PC-9 (cell line): ENCODE measurements around the gene SH3RF3. TPM values are rescaled to one million over a fixed set of nuclear protein-coding genes. Genes with fewer than 3 reads are reported as not detected.

Experiments used
- BruUV-seq: library from RNA; stranded (reverse); fragments of 400-500 nt; replicated peaks from 2 replicates; lab custom pipeline; 2021; lab: Mats Ljungman, UMichigan
- CTCF ChIA-PET: fragments of 300-600 bp; sonication (Branson Sonifier 250); formaldehyde crosslinking; loops from one replicate; lab custom pipeline; 2022; ENCODE audit warnings: antibody characterized with exemption; lab: Charles Lee
- POLR2A ChIA-PET: fragments of 300-600 bp; sonication (Branson Sonifier 250); formaldehyde crosslinking; loops from one replicate; lab custom pipeline; 2022; ENCODE audit warnings: antibody characterized with exemption; ENCODE audit not compliant: unreplicated experiment; lab: Charles Lee
- DNase-seq, 2 experiments: peaks; one replicate each; pipeline versions ENCODE4 v3.0.0 to v3.0.0-alpha.2; 2015 to 2022; ENCODE audit warnings: mixed read lengths in 1 of 2
- H2AFZ ChIP-seq: fragments of 200-600 bp; sonication (generic); 2 replicates; pipeline ENCODE4 v1.8.1; 2017; ENCODE audit warnings: antibody characterized with exemption
- H3F3A ChIP-seq: fragments of 200-600 bp; sonication (generic); 2 replicates; pipeline ENCODE4 v1.8.1; 2017; ENCODE audit warnings: antibody characterized with exemption, mild to moderate bottlenecking, low read depth; ENCODE audit not compliant: insufficient read depth
- H3K27ac ChIP-seq: fragments of 200-600 bp; sonication (generic); 2 replicates; pipeline ENCODE4 v1.6.1; 2016; ENCODE audit warnings: mixed run types
- H3K27me3 ChIP-seq: fragments of 200-600 bp; sonication (generic); 2 replicates; pipeline ENCODE4 v1.6.1; 2016; ENCODE audit warnings: low read depth, mixed run types; ENCODE audit not compliant: insufficient read depth
- H3K36me3 ChIP-seq: fragments of 200-600 bp; sonication (generic); 2 replicates; pipeline ENCODE4 v1.6.1; 2016; ENCODE audit warnings: low read depth, mixed run types
- H3K4me1 ChIP-seq: fragments of 200-600 bp; sonication (generic); replicated peaks from 2 replicates; pipeline ENCODE4 v1.6.1; 2016; ENCODE audit warnings: mixed run types; ENCODE audit not compliant: insufficient read depth
- H3K4me2 ChIP-seq: fragments of 200-600 bp; sonication (generic); 2 replicates; pipeline ENCODE4 v1.6.1; 2017; ENCODE audit warnings: mixed run types
- H3K4me3 ChIP-seq: fragments of 200-600 bp; sonication (generic); 2 replicates; pipeline ENCODE4 v1.6.1; 2016; ENCODE audit warnings: mixed run types
- H3K79me2 ChIP-seq: fragments of 200-600 bp; sonication (generic); 2 replicates; pipeline ENCODE4 v1.6.1; 2017; ENCODE audit warnings: low read depth, mixed run types
- H3K9me2 ChIP-seq: fragments of 200-600 bp; sonication (generic); 2 replicates; pipeline ENCODE4 v1.8.1; 2017; ENCODE audit warnings: mild to moderate bottlenecking; ENCODE audit not compliant: insufficient read depth
- H3K9me3 ChIP-seq: fragments of 200-600 bp; sonication (generic); 2 replicates; pipeline ENCODE4 v1.8.1; 2016; ENCODE audit warnings: low read depth; ENCODE audit not compliant: insufficient read depth
- H4K20me1 ChIP-seq: fragments of 200-600 bp; sonication (generic); 2 replicates; pipeline ENCODE4 v1.8.1; 2017; ENCODE audit not compliant: insufficient read depth
- CTCF ChIP-seq: fragments of 200-600 bp; sonication (generic); conservative IDR thresholded peaks from 2 replicates; pipeline ENCODE4 v1.6.1; 2017; ENCODE audit warnings: mixed run types, antibody characterized with exemption, mild to moderate bottlenecking, moderate library complexity
- EZH2 ChIP-seq: fragments of 200-600 bp; sonication (generic); IDR thresholded peaks from 2 replicates; pipeline ENCODE4 v1.8.0; 2017; ENCODE audit warnings: antibody characterized with exemption, low read depth
- intact Hi-C: fragments of 100-400 bp; cut with micrococcal nuclease; formaldehyde crosslinking; loops from one replicate; pipeline ENCODE4 v1.10.0; 2022; ENCODE audit not compliant: unreplicated experiment
- total RNA-seq: library from RNA; stranded (reverse); gene quantifications from 2 replicates; pipeline ENCODE4 v1.2.3, GENCODE V29; 2021

SH3RF3 gene
- total RNA-seq, 1 experiment from 2014 or later = 6.1 TPM

DNA sequence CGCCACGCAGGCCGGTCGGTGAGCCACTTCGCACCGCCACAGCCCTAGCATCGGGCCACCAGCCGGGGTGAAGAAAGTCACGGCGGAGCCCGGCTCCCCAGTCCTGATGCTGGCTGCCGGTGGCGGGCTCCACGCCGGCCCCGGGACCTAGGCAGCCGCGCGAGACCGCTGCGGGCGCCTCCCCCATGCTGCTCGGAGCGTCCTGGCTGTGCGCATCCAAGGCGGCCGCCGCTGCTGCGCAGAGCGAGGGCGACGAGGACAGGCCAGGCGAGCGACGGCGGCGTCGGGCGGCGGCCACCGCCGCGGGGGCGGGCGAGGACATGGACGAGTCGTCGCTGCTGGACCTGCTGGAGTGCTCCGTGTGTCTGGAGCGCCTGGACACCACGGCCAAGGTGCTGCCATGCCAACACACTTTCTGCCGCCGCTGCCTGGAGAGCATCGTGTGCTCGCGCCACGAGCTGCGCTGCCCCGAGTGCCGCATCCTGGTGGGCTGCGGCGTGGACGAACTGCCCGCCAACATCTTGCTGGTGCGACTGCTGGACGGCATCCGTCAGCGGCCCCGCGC, 433 bp downstream of the SH3RF3 start:
- peak overlapping the region; percentile 84 for H2AFZ ChIP-seq
- TF ChIP-seq EZH2 (no peak), CTCF (no peak)
- peaks cover 57% of the 10 kb centered on the region for H3K4me1 ChIP-seq
- H3K9me3 ChIP-seq = no peaks in the 10 kb centered on the region
- H3K36me3 ChIP-seq = no peaks in the 10 kb centered on the region
- BruUV-seq = no TSS peak
- H3F3A ChIP-seq = peaks cover 26% of the 10 kb centered on the region
- CTCF ChIA-PET = interaction anchor here (0.7 kb wide), 2 partner anchors 23 to 385 kb away, joined by 3 to 8 read pairs; no protein-coding TSS in a partner anchor
- peak in 1 of 2 experiments; percentile 46 for DNase-seq
- H3K9me2 ChIP-seq = no peaks in the 10 kb centered on the region
- H4K20me1 ChIP-seq = peaks cover 28% of the 10 kb centered on the region
- H3K79me2 ChIP-seq = peaks cover 51% of the 10 kb centered on the region
- peak overlapping the region; percentile 74 for H3K4me2 ChIP-seq
- H3K4me3 ChIP-seq = peak overlapping the region; percentile 70; the same call in 1 of the 2 replicates
- H3K27me3 ChIP-seq = no peaks in the 10 kb centered on the region
- POLR2A ChIA-PET = no interaction called here
- no peak overlapping the region for H3K27ac ChIP-seq
- intact Hi-C loops = loop anchor here (2.0 to 10.0 kb wide), 6 partner anchors 111 to 608 kb away; no protein-coding TSS in a partner anchor

DNA sequence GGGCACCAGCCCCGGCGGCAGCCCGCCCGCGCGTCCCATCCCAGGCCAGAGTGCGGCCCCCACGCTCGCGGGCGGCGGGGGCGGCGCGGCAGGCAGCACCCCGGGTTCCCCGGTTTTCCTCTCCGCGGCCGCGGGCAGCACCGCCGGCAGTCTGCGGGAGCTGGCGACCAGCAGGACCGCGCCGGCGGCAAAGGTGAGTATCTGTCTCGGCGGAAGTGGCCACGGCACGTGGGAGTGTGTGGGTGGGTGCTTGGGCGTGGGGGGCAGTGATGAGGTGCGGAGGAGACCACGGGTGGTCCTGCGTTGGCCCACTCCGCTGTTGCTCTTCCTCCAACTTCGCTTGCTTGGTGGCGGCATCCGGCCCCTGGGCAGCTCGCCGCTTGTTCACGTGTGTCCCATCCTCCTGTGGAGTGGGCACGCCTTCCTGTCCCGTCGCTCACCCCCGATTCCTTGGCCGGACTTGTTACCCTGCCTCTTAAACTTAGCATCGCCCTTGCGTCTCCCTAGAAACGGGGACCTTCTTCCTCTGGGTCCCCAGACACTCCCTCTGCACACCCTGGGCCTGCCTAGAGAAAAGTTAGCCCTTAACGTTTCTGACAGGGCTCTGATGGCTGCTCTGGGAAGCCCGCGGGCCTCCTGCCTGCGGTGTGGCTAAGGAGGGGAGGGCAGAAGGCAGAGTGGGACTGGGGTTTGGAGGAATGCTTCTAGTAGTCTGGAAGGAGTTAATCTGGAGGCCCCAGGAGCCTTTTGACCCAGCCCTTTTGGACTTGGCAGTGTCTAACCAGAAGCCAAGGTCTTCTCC, 1.1 kb downstream of the SH3RF3 start:
- Histone ChIP-seq H3K4me1 (peaks cover 52% of the 10 kb centered on the region), H3K36me3 (no peaks in the 10 kb centered on the region), H4K20me1 (peaks cover 34% of the 10 kb centered on the region), H3K27me3 (no peaks in the 10 kb centered on the region), H3K27ac (no peak overlapping the region), H3F3A (peaks cover 20% of the 10 kb centered on the region), H3K9me3 (no peaks in the 10 kb centered on the region), H3K79me2 (peaks cover 57% of the 10 kb centered on the region), H2AFZ (no peak overlapping the region), H3K9me2 (no peaks in the 10 kb centered on the region), H3K4me2 (peak overlapping the region; percentile 74), H3K4me3 (peak overlapping the region; percentile 70)
- intact Hi-C loops = loop anchor here (2.0 to 10.0 kb wide), 6 partner anchors 111 to 607 kb away; no protein-coding TSS in a partner anchor
- DNase-seq = no peak
- TF ChIP-seq CTCF = no peak
- TF ChIP-seq EZH2 = no peak
- ChIA-PET CTCF (no interaction called here), POLR2A (interaction anchor here (0.6 kb wide), 1 partner anchor 140 kb away, joined by 5 read pairs; no protein-coding TSS in a partner anchor)
- BruUV-seq = no TSS peak

- ChIA-PET POLR2A (interaction anchor here (0.6 kb wide), 1 partner anchor 140 kb away, joined by 5 read pairs; no protein-coding TSS in a partner anchor), CTCF (no interaction called here)
- peaks cover 36% of the 10 kb centered on the region for H4K20me1 ChIP-seq
- intact Hi-C loops = no loop called here
- H3K9me2 ChIP-seq = no peaks in the 10 kb centered on the region
- no peak overlapping the region for H3K27ac ChIP-seq
- TF ChIP-seq CTCF = no peak
- TF ChIP-seq EZH2 = no peak
- BruUV-seq = no TSS peak
- H3K9me3 ChIP-seq = no peaks in the 10 kb centered on the region
- H3F3A ChIP-seq = peaks cover 14% of the 10 kb centered on the region
- H3K4me2 ChIP-seq = peak overlapping the region; percentile 74
- H2AFZ ChIP-seq = no peak overlapping the region
- no peak for DNase-seq
- H3K4me3 ChIP-seq = peak overlapping the region; percentile 70
- peaks cover 63% of the 10 kb centered on the region for H3K79me2 ChIP-seq
- H3K4me1 ChIP-seq = peaks cover 46% of the 10 kb centered on the region
- H3K27me3 ChIP-seq = no peaks in the 10 kb centered on the region
- H3K36me3 ChIP-seq = no peaks in the 10 kb centered on the region
Observed at GRCh38 chr2:109130723-109130995, 1.7 kb downstream of the SH3RF3 start.
